Activated effector memory CD4-positive, alpha-beta T cell treated with anti-CD3 and anti-CD28 coated beads, Interleukin-2, amount 50 U/mL, for 16 hours (primary cell): ENCODE measurements around the gene IGF1.

ENCODE experiments used
- DNase-seq: peaks from one replicate; pipeline ENCODE4 v3.0.0-alpha.2; 2020

IGF1 gene

DNA sequence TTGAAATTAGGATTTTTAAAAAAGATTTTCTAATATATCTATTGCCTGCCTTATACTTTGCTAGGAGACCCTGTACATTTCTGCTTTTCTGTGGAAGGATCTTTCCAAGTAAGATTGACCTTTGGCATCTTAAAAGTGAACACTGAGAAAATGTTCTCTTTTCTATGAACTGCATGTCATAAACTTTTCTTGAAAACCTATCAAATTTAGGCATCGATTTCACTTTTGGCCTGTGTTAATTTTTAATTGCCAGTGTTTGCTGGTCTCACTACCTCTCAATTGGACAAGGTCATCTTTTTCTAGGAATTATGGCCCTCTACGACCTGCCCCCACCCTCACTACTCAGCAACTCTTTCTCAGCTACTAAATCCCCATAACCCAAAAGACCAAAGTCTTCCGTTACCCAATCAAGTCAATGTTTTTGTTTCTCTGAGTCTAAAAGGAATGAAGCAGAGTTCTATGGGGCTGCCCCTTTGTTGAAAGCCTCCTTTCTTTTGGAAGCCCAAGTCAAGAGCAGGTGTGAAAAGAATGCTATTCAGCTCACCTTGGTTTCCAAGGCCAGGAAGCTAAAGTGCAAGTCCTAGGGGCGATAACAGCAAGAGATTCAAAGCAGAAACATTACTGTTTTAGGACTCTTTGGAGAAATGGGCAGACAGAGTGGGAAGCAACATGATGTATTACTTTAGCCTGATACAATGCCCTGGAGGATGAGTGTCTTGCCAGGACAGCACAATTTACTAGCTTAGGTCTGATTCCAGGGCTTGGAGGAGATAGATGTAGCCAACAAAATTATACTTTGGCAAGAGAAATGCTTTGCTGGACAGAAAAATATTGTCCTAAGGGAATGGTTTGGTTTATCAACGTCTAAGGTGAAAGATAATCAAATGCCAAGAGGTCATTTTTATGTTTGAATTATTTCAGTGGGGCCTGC lies 55.0 kb downstream of the IGF1 start:
- no peak for DNase-seq

- DNase-seq: no peak
These were observed 56.9 kb downstream of the IGF1 start for GRCh38 chr12:102423462-102423861.

GRCh38 chr12:102421802-102422583 lies 58.4 kb downstream of the IGF1 start:
- no peak for DNase-seq

DNA sequence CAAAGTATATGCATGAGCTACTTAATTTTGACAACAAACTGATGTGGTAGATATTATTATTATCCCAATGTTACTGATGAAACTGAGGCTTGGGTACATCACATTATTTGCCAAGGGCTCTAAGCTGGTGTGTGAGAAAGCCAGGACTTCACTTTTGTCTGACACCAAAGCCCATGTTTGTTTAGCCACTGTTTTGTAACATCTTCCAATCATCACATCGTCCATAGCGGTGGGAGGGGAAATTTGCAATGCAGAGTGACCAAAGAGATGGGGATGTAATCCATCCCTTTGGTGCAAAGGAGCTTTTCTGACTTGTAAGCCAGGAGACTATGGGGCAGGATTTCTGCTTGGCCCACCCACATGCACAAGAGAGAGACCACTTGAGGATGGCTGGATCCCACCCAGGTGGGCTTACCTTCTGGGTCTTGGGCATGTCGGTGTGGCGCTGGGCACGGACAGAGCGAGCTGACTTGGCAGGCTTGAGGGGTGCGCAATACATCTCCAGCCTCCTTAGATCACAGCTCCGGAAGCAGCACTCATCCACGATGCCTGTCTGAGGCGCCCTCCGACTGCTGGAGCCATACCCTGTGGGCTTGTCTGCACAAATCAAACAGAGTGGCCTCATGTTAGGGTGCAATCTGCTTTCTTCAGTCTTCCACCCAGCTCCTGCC lies 61.1 kb downstream of the IGF1 start:
- no peak for DNase-seq

GRCh38 chr12:102417055-102417454 lies 63.3 kb downstream of the IGF1 start:
- DNase-seq: no peak

DNA sequence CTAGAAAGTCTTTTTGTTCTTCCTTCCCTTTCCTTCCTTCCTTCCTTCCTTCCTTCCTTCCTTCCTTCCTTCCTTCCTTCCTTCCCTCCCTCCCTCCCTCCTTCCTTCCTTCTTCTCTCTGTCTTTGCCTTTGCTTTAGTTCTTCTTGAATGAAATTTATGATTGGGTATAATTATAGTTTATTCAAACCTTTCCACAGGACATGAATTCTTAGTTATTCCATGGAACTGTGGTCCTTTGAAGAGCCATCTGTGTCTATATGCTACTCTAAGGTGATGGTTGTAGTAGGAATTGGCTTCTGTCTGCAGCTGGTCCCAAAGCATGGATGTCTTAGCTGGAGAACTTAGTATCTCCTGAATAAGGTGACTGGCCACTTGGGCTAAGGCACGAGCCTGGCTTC lies 64.8 kb downstream of the IGF1 start:
- DNase-seq: no peak

DNA sequence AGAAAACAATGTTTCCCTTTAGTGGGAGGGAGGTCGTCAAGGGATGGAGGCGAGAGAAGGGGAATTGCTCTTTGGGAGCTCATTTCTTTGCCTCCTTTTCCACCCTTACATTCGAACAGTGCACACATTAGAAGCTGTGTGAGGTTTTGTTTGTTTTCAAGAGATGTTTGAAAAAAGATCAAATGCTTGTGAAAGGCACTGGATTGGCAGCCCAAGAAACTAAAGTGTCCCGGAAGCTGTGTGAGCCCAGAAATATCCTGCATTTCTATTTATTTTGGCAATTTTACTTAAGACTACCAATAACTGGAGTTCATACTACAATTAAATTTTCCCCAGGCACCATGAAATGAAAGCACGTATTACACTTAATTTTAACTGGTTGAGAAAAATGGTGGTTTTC lies 67.0 kb downstream of the IGF1 start:
- no peak for DNase-seq

DNA sequence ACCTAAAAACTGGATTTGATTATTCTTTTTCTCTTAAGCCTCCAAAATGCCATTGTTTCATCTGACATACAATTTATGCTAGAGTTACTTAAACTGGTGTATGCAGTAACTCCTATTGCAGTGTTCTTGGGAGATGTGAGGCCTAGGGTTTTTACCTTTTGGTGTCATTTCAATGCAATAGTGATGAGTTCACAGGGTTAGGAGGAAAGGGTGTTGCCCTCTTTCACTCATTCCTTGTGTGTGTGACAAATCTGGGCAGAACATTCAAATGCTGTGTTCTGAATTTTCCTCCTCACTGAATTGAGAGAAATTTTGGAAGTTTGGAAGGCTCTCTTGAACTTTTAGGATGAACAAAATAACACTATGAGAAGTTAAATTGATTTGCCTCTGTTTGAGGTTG lies 69.9 kb downstream of the IGF1 start:
- DNase-seq: no peak

DNA sequence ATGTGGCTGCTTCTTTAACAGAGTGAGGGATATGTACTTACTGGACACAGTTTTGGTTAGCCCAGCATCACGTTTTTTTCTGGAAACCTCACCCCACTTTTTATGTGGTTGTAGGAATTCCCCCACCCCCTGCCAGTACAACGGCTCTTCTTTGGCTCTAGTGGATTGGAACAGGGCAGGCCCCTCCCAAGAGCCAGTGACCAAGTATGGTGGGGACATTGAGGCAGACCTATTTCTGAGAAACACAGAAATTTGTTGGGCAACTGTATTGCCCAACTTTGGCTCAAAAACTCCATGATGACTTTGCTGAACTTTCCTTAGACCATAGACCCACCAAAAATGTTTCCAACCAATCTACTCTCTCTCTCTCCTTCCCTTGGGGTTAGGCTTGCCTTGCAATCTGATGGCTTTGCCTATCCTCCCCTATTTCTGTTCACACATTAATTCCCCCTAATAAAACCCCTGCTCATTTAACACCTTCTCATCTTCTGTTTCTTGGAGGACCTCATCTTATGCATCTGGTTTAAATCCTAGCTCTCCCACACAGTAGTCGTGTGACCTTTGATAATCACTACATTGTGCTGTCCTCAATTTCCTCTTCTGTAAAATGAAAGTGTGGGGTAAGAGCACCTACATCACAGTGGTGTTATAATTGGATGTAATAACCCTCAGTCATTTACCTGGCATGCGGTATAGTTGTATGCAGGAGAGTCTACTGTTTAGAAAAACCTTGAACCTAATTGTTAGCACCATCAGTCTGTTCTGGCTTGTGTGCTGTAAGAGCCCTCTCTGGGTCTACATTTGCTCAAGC lies 71.7 kb downstream of the IGF1 start:
- no peak for DNase-seq

DNA sequence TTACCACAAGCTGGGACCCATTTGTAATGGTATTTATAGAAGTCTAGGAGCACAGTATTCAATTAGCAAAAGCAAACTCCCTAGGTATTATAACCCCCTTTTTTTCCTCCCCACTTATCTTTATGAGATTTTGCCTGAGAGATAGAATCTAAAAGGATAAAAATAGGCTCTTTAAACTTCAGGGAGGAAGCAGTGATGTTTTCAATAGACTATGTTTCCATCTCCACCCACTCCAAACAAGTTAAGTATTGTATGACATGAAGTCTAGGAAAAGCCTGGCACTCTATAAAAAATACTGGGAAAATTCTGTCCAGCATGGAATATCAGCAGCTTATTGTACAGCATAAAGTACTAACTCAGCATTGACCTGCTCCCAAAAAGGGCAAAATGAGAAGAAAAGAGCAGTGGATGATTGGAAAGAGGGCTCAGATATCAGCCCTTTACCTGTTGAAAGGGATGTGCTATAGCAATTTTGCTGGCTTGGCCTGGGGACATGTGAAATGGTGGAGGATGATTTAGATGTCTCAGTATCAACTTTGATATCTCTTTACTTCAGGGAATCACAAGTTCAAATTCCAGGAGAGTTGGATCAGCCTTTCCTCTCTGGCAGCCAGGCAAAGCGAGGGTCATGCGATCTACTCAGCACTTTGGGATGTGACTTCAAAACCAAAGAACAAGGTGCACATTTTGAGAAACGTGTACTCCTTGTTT lies 72.4 kb downstream of the IGF1 start:
- DNase-seq: no peak

DNA sequence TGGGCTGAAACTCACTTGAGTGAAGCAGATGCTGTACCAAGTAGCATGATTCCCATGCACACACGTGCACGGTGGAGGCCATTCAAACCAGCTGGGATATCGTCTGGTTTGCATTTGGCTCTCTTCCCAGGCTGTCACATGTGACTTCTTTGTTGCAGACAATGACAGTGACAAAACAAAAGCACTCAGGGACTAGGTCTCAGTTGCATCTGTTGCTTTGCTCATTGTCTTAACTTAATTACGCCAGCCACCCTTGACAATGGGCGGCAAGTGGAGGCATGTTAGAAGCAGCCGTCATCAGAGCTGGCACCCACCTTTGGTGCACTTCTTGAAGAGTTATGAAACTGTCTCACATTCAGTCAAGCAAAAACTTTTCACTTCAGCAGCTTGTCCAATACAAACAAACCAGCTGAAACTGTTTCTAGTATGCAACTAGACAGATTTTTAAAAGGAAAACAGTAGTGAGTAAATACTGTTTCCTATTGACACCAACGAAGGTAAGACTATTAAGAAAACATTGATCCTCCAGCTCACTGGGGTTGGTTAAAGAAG lies 74.3 kb downstream of the IGF1 start:
- DNase-seq: no peak

DNA sequence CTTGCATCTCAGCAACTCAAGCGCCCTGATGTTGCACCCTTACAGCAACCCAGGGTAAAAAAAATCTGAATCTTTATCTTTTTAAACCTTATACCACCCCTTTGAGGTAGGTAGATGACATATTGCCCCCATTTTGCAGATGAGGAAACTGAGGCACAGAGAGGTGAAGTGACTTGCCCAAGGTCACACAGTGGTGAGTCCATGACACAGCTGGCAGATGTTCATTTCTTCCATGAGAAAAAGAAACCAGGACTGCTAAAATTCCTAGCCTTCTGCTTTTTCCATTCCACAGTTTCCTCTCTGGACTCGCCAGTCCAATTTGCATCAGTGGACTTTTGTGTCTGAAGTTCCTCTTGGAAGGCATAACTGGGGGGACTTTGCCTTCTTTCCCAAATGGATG lies 79.3 kb downstream of the IGF1 start:
- DNase-seq: no peak

GRCh38 chr12:102399653-102400052 lies 80.7 kb downstream of the IGF1 start:
- DNase-seq: no peak

DNA sequence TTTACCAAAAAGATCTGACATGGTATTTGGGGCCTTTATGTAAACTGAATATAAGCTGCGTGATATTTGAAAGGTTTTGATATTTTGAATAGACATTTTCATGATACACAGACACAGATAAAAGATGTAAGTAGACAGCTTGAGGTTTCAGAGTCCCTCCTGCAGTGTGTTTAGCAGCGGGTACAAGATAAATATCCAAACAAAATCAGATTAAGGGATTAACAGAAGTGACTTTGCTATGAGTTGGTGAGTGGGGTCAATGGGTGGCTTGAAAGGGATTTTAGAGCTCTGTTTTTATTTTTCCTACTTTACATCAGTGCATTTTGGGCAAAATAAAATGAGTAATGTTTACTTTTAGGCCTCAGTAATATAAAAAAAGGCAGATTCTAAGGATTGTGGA lies 84.1 kb downstream of the IGF1 start:
- DNase-seq: no peak

- no peak for DNase-seq
These were observed 86.2 kb downstream of the IGF1 start for GRCh38 chr12:102394200-102394599.

DNA sequence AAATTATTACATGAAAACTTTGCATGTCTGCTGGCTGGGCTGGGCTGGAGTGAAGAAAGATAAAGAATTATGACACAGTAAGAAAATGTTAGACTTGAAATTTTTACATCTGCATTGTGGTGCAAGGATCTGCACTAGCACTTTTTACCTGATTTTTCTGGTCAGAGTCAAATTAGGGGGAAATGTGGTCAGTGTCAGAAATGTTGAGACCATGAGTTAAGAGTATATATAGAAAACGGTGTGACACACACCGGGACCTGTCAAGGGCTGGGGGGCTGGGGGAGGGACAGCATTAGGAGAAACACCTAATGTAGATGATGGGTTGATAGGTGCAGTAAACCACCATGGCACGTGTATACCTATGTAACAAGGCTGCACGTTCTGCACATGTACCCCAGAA lies 90.3 kb downstream of the IGF1 start:
- no peak for DNase-seq

- no peak for DNase-seq
These were observed 91.9 kb downstream of the IGF1 start for GRCh38 chr12:102388469-102388868.

- DNase-seq: no peak
These were observed 95.0 kb downstream of the IGF1 start for GRCh38 chr12:102385343-102385742.

DNA sequence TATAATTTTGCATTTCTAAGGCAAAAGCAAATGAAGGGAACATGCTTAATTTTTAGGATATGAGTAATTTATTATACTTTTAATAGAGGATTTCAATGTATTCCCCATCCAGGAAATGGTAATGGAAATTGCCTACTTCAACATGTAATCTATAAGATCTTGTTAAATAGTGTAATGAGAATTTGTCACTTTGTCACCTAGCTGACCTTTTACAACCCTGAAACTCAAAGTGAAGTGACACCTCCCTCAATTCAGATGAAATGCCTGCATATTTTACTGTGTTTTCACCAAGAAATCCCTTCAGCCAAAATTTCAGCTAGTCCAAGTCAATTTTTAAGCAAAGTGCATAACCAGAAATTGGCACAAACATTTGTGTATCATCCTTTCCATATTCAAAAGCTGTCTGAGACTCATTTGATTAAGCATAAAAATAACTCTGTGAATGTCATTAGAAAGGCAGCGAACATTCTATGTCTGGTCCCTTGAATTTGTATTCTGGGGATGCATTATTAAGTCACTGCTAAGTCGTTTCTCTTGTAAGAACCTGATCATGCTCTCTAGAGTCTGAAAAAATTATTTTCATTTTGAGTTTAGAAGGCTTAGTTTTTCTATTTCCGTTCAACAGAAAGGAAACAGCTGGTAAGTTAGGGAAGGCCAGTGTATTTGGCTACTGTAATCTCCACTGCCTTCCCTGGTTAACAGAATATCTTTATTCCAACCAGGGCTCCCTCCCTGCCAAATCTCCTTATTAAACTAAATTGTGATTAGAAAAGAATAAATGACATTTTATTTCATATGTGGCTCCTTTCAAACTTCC lies 100.8 kb downstream of the IGF1 start:
- no peak for DNase-seq

GRCh38 chr12:102376781-102377180 lies 103.6 kb downstream of the IGF1 start:
- no peak for DNase-seq
